ENCODE results near the gene MRPL24. TPM values are rescaled to one million over a fixed set of nuclear protein-coding genes. Genes with fewer than 3 reads are reported as not detected.

Gene MRPL24
- total and polyA plus RNA-seq, 2 of the 8 experiments (the other 6 are each of a cell fraction or from before 2014, with no cell fraction given) = 29.7 to 35.2 TPM

- TF ChIP-seq POU5F1 (IDR thresholded peaks at IDR 0.05; ENCODE audit: low read depth, low read length) (no peak), CTCF (IDR thresholded peaks at IDR 0.05; ENCODE audit: control extremely low read depth in 1 of 3, insufficient read depth in 1 of 3, low read depth in 1 of 3, low read length in 3 of 3) (no peak; a peak in 1 of 4 replicates), CEBPB (IDR thresholded peaks at IDR 0.05; ENCODE audit: low read depth, low read length) (no peak), SP2 (IDR thresholded peaks at IDR 0.05; ENCODE audit: low read length) (no peak), SIN3A (conservative IDR thresholded peaks at IDR 0.05 in 1 of 2, IDR thresholded peaks at IDR 0.05 in 1 of 2; ENCODE audit: low read depth in 1 of 2, low read length in 2 of 2) (peak; percentile 70 to 74; a peak in 1 of 4 replicates), TAF7 (optimal IDR thresholded peaks at IDR 0.05; ENCODE audit: borderline replicate concordance, low read depth, low read length) (peak; percentile 55), JUN (IDR thresholded peaks at IDR 0.05; ENCODE audit: low read depth, low read length) (no peak), POLR2A (IDR thresholded peaks at IDR 0.05; ENCODE audit: control extremely low read depth in 1 of 2, low read depth in 2 of 2, low read length in 2 of 2) (peak; percentile 65 to 79; a peak in 2 of 3 replicates), GABPA (IDR thresholded peaks at IDR 0.05; ENCODE audit: borderline replicate concordance, insufficient read depth, low read length) (no peak), NANOG (IDR thresholded peaks at IDR 0.05; ENCODE audit: insufficient read depth, low read depth, low read length, poor library complexity, severe bottlenecking) (peak; percentile 49), HDAC2 (IDR thresholded peaks at IDR 0.05; ENCODE audit: borderline replicate concordance in 1 of 2, low read depth in 2 of 2, low read length in 2 of 2) (peak; percentile 46 to 79; a peak in 2 of 4 replicates), CTBP2 (IDR thresholded peaks at IDR 0.05; ENCODE audit: borderline replicate concordance, insufficient read depth, insufficient read length, low read length) (no peak), BCL11A (IDR thresholded peaks at IDR 0.05; ENCODE audit: low read depth in 2 of 2, low read length in 2 of 2) (no peak), SP1 (IDR thresholded peaks at IDR 0.05; ENCODE audit: low read depth, low read length) (peak; percentile 74), RNF2 (IDR thresholded peaks at IDR 0.05; ENCODE audit: borderline replicate concordance, low read depth, low read length, missing control alignments, poor library complexity, severe bottlenecking) (no peak), SIRT6 (IDR thresholded peaks at IDR 0.05; ENCODE audit: low read length) (no peak), SIX5 (IDR thresholded peaks at IDR 0.05; ENCODE audit: low read depth, low read length) (no peak), RAD21 (IDR thresholded peaks at IDR 0.05 in 1 of 2, conservative IDR thresholded peaks at IDR 0.05 in 1 of 2; ENCODE audit: low read depth in 2 of 2, low read length in 2 of 2) (no peak), HDAC6 (IDR thresholded peaks at IDR 0.05; ENCODE audit: low read depth, low read length) (no peak), EGR1 (IDR thresholded peaks at IDR 0.05; ENCODE audit: borderline replicate concordance, low read depth, low read length) (peak; percentile 81)
Observed at GRCh38 chr1:156751757-156752481, 11.0 kb upstream of the MRPL24 start (continued).

Data from H1 (cell line).